ENCODE results near the gene DRAM2.
A peak's percentile ranks its signal among the peaks of the same experiment; 100 is the strongest.

DNA sequence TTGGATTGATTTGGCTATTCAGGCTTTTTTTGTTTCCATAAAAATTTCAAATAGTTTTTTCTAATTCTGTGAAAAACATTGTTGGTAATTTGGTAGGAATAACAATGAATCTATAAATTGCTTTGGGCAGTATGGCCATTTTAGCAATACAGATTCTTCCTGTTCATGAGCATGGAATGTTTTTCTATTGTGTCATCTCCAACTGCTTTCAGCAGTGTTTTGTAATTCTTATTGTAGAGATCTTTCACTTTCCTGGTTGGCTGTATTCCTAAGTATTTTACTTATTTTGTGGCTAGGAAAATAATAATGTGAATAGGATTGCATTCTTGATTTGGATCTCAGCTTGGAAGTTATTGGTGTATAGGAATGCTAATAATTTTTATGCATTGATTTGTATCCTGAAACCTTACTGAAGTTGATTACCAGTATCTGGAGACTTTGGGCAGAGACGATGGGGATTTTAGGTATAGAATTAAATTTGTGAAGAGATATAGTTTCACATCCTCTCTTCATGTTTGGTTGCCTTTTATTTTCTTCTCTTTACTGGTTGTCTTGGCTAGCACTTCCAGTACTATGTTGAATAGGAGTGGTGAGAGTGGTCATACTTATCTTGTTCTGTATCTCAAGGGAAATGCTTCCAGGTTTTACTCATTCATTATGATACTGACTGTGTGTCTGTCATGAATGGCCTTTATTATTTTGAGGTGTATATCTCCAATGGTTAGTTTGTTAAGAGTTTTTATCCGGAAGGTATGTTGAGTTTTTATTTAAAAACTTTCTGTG is 57.3 kb downstream of the DRAM2 start:
- TF ChIP-seq SMC3 (IDR thresholded peaks at IDR 0.05; ENCODE audit: low read depth, low read length) = no peak
- TF ChIP-seq POLR2A (IDR thresholded peaks at IDR 0.05; ENCODE audit: low read depth, low read length) = no peak
- TF ChIP-seq, protein P1, sequence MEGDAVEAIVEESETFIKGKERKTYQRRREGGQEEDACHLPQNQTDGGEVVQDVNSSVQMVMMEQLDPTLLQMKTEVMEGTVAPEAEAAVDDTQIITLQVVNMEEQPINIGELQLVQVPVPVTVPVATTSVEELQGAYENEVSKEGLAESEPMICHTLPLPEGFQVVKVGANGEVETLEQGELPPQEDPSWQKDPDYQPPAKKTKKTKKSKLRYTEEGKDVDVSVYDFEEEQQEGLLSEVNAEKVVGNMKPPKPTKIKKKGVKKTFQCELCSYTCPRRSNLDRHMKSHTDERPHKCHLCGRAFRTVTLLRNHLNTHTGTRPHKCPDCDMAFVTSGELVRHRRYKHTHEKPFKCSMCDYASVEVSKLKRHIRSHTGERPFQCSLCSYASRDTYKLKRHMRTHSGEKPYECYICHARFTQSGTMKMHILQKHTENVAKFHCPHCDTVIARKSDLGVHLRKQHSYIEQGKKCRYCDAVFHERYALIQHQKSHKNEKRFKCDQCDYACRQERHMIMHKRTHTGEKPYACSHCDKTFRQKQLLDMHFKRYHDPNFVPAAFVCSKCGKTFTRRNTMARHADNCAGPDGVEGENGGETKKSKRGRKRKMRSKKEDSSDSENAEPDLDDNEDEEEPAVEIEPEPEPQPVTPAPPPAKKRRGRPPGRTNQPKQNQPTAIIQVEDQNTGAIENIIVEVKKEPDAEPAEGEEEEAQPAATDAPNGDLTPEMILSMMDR (conservative IDR thresholded peaks at IDR 0.05; ENCODE audit: low read depth, low read length) = no peak
- TF ChIP-seq, protein P2, sequence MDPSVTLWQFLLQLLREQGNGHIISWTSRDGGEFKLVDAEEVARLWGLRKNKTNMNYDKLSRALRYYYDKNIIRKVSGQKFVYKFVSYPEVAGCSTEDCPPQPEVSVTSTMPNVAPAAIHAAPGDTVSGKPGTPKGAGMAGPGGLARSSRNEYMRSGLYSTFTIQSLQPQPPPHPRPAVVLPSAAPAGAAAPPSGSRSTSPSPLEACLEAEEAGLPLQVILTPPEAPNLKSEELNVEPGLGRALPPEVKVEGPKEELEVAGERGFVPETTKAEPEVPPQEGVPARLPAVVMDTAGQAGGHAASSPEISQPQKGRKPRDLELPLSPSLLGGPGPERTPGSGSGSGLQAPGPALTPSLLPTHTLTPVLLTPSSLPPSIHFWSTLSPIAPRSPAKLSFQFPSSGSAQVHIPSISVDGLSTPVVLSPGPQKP (IDR thresholded peaks at IDR 0.05; ENCODE audit: borderline replicate concordance, low read depth, low read length) = no peak
- TF ChIP-seq RCOR1 (IDR thresholded peaks at IDR 0.05; ENCODE audit: insufficient replicate concordance, low read length) = no peak
- TF ChIP-seq RAD21 (IDR thresholded peaks at IDR 0.05; ENCODE audit: low read length) = no peak
- TF ChIP-seq MAFK (IDR thresholded peaks at IDR 0.05; ENCODE audit: low read depth, low read length) = no peak
- TF ChIP-seq CEBPB (IDR thresholded peaks at IDR 0.05; ENCODE audit: low read depth, low read length) = peak; percentile 63; the same call in 1 of the 2 replicates
- TF ChIP-seq, protein P3, sequence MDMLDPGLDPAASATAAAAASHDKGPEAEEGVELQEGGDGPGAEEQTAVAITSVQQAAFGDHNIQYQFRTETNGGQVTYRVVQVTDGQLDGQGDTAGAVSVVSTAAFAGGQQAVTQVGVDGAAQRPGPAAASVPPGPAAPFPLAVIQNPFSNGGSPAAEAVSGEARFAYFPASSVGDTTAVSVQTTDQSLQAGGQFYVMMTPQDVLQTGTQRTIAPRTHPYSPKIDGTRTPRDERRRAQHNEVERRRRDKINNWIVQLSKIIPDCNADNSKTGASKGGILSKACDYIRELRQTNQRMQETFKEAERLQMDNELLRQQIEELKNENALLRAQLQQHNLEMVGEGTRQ (IDR thresholded peaks at IDR 0.05; ENCODE audit: low read depth, low read length) = no peak
- TF ChIP-seq RFX5 (IDR thresholded peaks at IDR 0.05; ENCODE audit: low read depth, low read length) = no peak
- TF ChIP-seq MXI1 (IDR thresholded peaks at IDR 0.05; ENCODE audit: borderline replicate concordance, low read depth, low read length) = no peak
- no peak for TF ChIP-seq FOS (IDR thresholded peaks at IDR 0.05; ENCODE audit: low read depth, low read length)
- TF ChIP-seq NFE2L2 (IDR thresholded peaks at IDR 0.05; ENCODE audit: low read depth, low read length) = no peak
